Astrocyte (in vitro differentiated cells and primary cell): Measurements from ENCODE around the gene PLEKHA8. TPM values are rescaled to one million over a fixed set of nuclear protein-coding genes. Genes with fewer than 3 reads are reported as not detected.

ENCODE experiments used
- DNase-seq: peaks from one replicate; pipeline ENCODE4 v3.0.0-alpha.2; 2010; ENCODE audit warnings: low read depth
- FAIRE-seq: peaks from 2 replicates; lab custom pipeline; 2011; peaks lifted over from hg19 to GRCh38; lab: Jason Lieb, UNC
- H2AFZ ChIP-seq: 2 replicates; pipeline ENCODE4 v1.6.0; 2012; ENCODE audit warnings: low read depth, low read length, inconsistent platforms
- H3K27ac ChIP-seq: 2 replicates; pipeline ENCODE4 v1.5.1; 2011; ENCODE audit warnings: low read depth, low read length, inconsistent platforms
- H3K27me3 ChIP-seq: 2 replicates; pipeline ENCODE4 v1.6.0; 2011; ENCODE audit warnings: low read length, inconsistent platforms; ENCODE audit not compliant: insufficient read depth
- H3K36me3 ChIP-seq: 2 replicates; pipeline ENCODE4 v1.5.1; 2011; ENCODE audit warnings: low read length, inconsistent platforms; ENCODE audit not compliant: insufficient read depth
- H3K4me1 ChIP-seq: 2 replicates; pipeline ENCODE4 v1.5.1; 2011; ENCODE audit warnings: low read length, inconsistent platforms; ENCODE audit not compliant: insufficient read depth
- H3K4me2 ChIP-seq: 2 replicates; pipeline ENCODE4 v1.6.0; 2012; ENCODE audit warnings: low read length, inconsistent platforms
- H3K4me3 ChIP-seq: 2 replicates; pipeline ENCODE4 v1.5.1; 2011; ENCODE audit warnings: low read depth, mild to moderate bottlenecking, low read length, inconsistent platforms; ENCODE audit not compliant: insufficient read depth
- H3K79me2 ChIP-seq: 2 replicates; pipeline ENCODE4 v1.6.0; 2012; ENCODE audit warnings: mild to moderate bottlenecking, low read length, inconsistent platforms; ENCODE audit not compliant: insufficient read depth
- H3K9ac ChIP-seq: 2 replicates; pipeline ENCODE4 v1.6.0; 2012; ENCODE audit warnings: mild to moderate bottlenecking, low read length, inconsistent platforms
- H3K9me3 ChIP-seq: 2 replicates; pipeline ENCODE4 v1.5.1; 2012; ENCODE audit warnings: low read depth, mild to moderate bottlenecking, low read length, inconsistent platforms; ENCODE audit not compliant: insufficient read depth
- H4K20me1 ChIP-seq: 2 replicates; pipeline ENCODE4 v1.6.0; 2012; ENCODE audit warnings: low read length, inconsistent platforms; ENCODE audit not compliant: insufficient read depth
- H3K27ac Mint-ChIP-seq: one replicate; pipeline ENCODE4 v1.8.0; 2021; ENCODE audit warnings: mild to moderate bottlenecking, mixed read lengths; ENCODE audit not compliant: unreplicated experiment
- H3K27me3 Mint-ChIP-seq: one replicate; pipeline ENCODE4 v1.8.0; 2021; ENCODE audit warnings: low read depth, mixed read lengths; ENCODE audit not compliant: unreplicated experiment
- H3K36me3 Mint-ChIP-seq: one replicate; pipeline ENCODE4 v1.8.0; 2021; ENCODE audit warnings: low read depth, mixed read lengths; ENCODE audit not compliant: unreplicated experiment
- H3K4me1 Mint-ChIP-seq: one replicate; pipeline ENCODE4 v1.8.0; 2021; ENCODE audit warnings: low read depth, mixed read lengths; ENCODE audit not compliant: unreplicated experiment
- H3K4me3 Mint-ChIP-seq: one replicate; pipeline ENCODE4 v1.8.0; 2021; ENCODE audit warnings: mild to moderate bottlenecking, moderate library complexity, mixed read lengths; ENCODE audit not compliant: unreplicated experiment
- H3K9me3 Mint-ChIP-seq: one replicate; pipeline ENCODE4 v1.8.0; 2021; ENCODE audit warnings: mild to moderate bottlenecking, mixed read lengths; ENCODE audit not compliant: unreplicated experiment
- EZH2 ChIP-seq: IDR thresholded peaks from 2 replicates; pipeline ENCODE4 v1.6.1; 2012; ENCODE audit warnings: mild to moderate bottlenecking, low read length, inconsistent platforms; ENCODE audit not compliant: insufficient read depth
- total RNA-seq: library from RNA; stranded (reverse); gene quantifications from 2 replicates; pipeline ENCODE4 v1.2.1, GENCODE V29; 2021
- TF ChIP-seq, protein P1 (sequence below): IDR thresholded peaks from 2 replicates; pipeline ENCODE4 v1.5.1; 2011; ENCODE audit warnings: low read depth, mild to moderate bottlenecking, inconsistent platforms, low read length, moderate library complexity; ENCODE audit not compliant: insufficient read depth

The PLEKHA8 gene
- total RNA-seq, 1 donor from 2014 or later, result 34.7 TPM

GRCh38 chr7:30133736-30134610 lies 105.8 kb downstream of the PLEKHA8 start:
- Histone ChIP-seq H3K27me3 (no peaks in the 10 kb centered on the region), H3K4me2 (peak overlapping the region; percentile 94), H3K9me3 (no peaks in the 10 kb centered on the region), H3K36me3 (no peaks in the 10 kb centered on the region), H2AFZ (peak overlapping the region; percentile 80), H3K9ac (peak overlapping the region; percentile 84), H3K4me1 (no peaks in the 10 kb centered on the region), H3K4me3 (peak overlapping the region; percentile 62), H3K27ac (no peak overlapping the region), H4K20me1 (no peaks in the 10 kb centered on the region), H3K79me2 (no peaks in the 10 kb centered on the region)
- FAIRE-seq (no peak), DNase-seq (no peak)
- TF ChIP-seq EZH2, result no peak
- TF ChIP-seq, protein P1, sequence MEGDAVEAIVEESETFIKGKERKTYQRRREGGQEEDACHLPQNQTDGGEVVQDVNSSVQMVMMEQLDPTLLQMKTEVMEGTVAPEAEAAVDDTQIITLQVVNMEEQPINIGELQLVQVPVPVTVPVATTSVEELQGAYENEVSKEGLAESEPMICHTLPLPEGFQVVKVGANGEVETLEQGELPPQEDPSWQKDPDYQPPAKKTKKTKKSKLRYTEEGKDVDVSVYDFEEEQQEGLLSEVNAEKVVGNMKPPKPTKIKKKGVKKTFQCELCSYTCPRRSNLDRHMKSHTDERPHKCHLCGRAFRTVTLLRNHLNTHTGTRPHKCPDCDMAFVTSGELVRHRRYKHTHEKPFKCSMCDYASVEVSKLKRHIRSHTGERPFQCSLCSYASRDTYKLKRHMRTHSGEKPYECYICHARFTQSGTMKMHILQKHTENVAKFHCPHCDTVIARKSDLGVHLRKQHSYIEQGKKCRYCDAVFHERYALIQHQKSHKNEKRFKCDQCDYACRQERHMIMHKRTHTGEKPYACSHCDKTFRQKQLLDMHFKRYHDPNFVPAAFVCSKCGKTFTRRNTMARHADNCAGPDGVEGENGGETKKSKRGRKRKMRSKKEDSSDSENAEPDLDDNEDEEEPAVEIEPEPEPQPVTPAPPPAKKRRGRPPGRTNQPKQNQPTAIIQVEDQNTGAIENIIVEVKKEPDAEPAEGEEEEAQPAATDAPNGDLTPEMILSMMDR, result no peak
- Mint-ChIP-seq H3K27ac (peak overlapping the region; percentile 21), H3K9me3 (no peaks in the 10 kb centered on the region), H3K4me3 (peak overlapping the region; percentile 88), H3K27me3 (no peaks in the 10 kb centered on the region), H3K4me1 (no peaks in the 10 kb centered on the region), H3K36me3 (peaks cover 5% of the 10 kb centered on the region)

GRCh38 chr7:30134611-30135300 lies 106.5 kb downstream of the PLEKHA8 start, which contains the start of gene MTURN:
Gene MTURN (plus strand): TSS chr7:30134986. CDS start chr7:30135137, 151 bp downstream.
- Mint-ChIP-seq H3K27ac (peak within 1 kb of the TSS; percentile 34), H3K27me3 (no peaks in the 10 kb centered on the region)
- no peak for FAIRE-seq

More at GRCh38 chr7:30134611-30135300, 106.5 kb downstream of the PLEKHA8 start, which contains the start of gene MTURN:
- H3K4me1 Mint-ChIP-seq, result no peaks in the 10 kb centered on the region
- H3K27ac ChIP-seq, result peak within 1 kb of the TSS; percentile 56
- H3K4me3 ChIP-seq, result peak within 1 kb of the TSS; percentile 83
- H4K20me1 ChIP-seq, result no peaks in the 10 kb centered on the region
- no peaks in the 10 kb centered on the region for H3K9me3 Mint-ChIP-seq
- H3K36me3 ChIP-seq, result no peaks in the 10 kb centered on the region
- peak within 1 kb of the TSS; percentile 94 for H3K4me2 ChIP-seq
- TF ChIP-seq, protein P1, result no peak
- H3K4me1 ChIP-seq, result no peaks in the 10 kb centered on the region
- H3K79me2 ChIP-seq, result no peaks in the 10 kb centered on the region
- no peaks in the 10 kb centered on the region for H3K27me3 ChIP-seq
- H2AFZ ChIP-seq, result peak within 1 kb of the TSS; percentile 92
- no peaks in the 10 kb centered on the region for H3K9me3 ChIP-seq
- H3K36me3 Mint-ChIP-seq, result peaks cover 5% of the 10 kb centered on the region
- peak; percentile 68 for DNase-seq
- H3K4me3 Mint-ChIP-seq, result peak within 1 kb of the TSS; percentile 92
- peak within 1 kb of the TSS; percentile 84 for H3K9ac ChIP-seq
